ENCODE data around the gene PIR.

DNA sequence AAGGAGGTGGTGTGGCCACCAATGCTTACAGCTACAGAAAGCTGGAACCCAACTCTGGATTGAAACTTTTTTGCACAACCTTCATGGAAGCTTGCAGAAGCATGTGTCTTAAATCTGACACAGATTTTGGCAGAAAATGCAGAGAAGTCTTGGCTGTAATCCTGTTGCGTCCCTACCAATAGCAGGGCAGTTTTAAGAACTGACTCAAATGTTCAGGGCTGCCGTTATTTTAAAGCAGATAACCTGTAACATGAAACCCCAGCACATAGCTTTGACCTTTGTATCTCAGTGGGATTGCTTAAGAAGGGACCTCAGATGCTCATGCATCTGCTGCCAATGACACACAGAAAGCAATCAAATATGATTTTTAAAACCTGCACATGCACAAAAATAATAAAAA is 108.8 kb downstream of the PIR start, which contains the start of gene VEGFD:
- no peak for TF ChIP-seq EZH2 (IDR thresholded peaks at IDR 0.05)
- TF ChIP-seq, protein P1, sequence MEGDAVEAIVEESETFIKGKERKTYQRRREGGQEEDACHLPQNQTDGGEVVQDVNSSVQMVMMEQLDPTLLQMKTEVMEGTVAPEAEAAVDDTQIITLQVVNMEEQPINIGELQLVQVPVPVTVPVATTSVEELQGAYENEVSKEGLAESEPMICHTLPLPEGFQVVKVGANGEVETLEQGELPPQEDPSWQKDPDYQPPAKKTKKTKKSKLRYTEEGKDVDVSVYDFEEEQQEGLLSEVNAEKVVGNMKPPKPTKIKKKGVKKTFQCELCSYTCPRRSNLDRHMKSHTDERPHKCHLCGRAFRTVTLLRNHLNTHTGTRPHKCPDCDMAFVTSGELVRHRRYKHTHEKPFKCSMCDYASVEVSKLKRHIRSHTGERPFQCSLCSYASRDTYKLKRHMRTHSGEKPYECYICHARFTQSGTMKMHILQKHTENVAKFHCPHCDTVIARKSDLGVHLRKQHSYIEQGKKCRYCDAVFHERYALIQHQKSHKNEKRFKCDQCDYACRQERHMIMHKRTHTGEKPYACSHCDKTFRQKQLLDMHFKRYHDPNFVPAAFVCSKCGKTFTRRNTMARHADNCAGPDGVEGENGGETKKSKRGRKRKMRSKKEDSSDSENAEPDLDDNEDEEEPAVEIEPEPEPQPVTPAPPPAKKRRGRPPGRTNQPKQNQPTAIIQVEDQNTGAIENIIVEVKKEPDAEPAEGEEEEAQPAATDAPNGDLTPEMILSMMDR (IDR thresholded peaks at IDR 0.05), result no peak
